Upper lobe of left lung (tissue), 6 donors: ENCODE results near the gene GALNS. TPM values are rescaled to one million over a fixed set of nuclear protein-coding genes. Genes with fewer than 3 reads are reported as not detected.

Source experiments
- ATAC-seq, 2 donors: fragments of 200-7000 bp; cut with Tn5 transposase; one replicate each; pipeline ENCODE4 v1.9.1; 2022; ENCODE audit warnings: mild to moderate bottlenecking in 2 of 2, moderate library complexity in 2 of 2; ENCODE audit not compliant: low FRiP score in 2 of 2
- DNase-seq, 2 donors: peaks; one replicate each; pipeline ENCODE4 v3.0.0-alpha.2; 2019 to 2020
- H3K27ac ChIP-seq, 4 donors: fragments of 200-600 bp; sonication (generic); one replicate each; pipeline ENCODE4 v1.5.1; 2016 to 2019
- H3K27me3 ChIP-seq, 4 donors: fragments of 200-600 bp; sonication (generic); one replicate each; pipeline ENCODE4 v1.5.1; 2017 to 2019
- H3K36me3 ChIP-seq, 4 donors: fragments of 200-600 bp; sonication (generic); one replicate each; pipeline ENCODE4 v1.5.1; 2016 to 2019
- H3K4me1 ChIP-seq, 4 donors: fragments of 200-600 bp; sonication (generic); one replicate each; pipeline ENCODE4 v1.5.1; 2018 to 2019
- H3K4me3 ChIP-seq, 4 donors: fragments of 200-600 bp; sonication (generic); one replicate each; pipeline ENCODE4 v1.5.1; 2017 to 2019; ENCODE audit warnings: mild to moderate bottlenecking in 2 of 4, moderate library complexity in 1 of 4
- H3K9me3 ChIP-seq, 4 donors: fragments of 200-600 bp; sonication (generic); one replicate each; pipeline ENCODE4 v1.5.1; 2018 to 2019
- CTCF ChIP-seq, 6 experiments: fragments of 450-650 bp in 4 of 6; fragments of 200-600 bp in 2 of 6; sonication (generic) in 2 of 6; IDR thresholded peaks; one replicate each; pipeline ENCODE4 v1.5.1; 2016 to 2019; ENCODE audit warnings: antibody characterized with exemption in 6 of 6
- EP300 ChIP-seq, 4 donors: sonication (generic); formaldehyde crosslinking; IDR thresholded peaks; one replicate each; pipeline ENCODE4 v1.5.1; 2017; ENCODE audit warnings: antibody characterized with exemption in 4 of 4, control low read depth in 2 of 4
- POLR2A ChIP-seq, 4 donors: fragments of 450-650 bp; IDR thresholded peaks; one replicate each; pipeline ENCODE4 v1.5.1; 2016 to 2017; ENCODE audit warnings: antibody characterized with exemption in 4 of 4, mild to moderate bottlenecking in 2 of 4
- POLR2AphosphoS5 ChIP-seq, 2 donors: sonication (generic); formaldehyde crosslinking; IDR thresholded peaks; one replicate each; pipeline ENCODE4 v1.5.1; 2017; ENCODE audit warnings: antibody characterized with exemption in 2 of 2
- WGBS, 2 donors: methylation state at CpG; one replicate each; pipeline ENCODE4 v1.1.5; 2017 to 2018; 5-methylcytosine and 5-hydroxymethylcytosine counted together
- total RNA-seq, 6 donors: library from RNA; depleted of rRNA in 4 of 6; stranded (reverse); fragments of >200 nt in 4 of 6; gene quantifications; one replicate each; pipeline versions ENCODE4 v1.1.0 to v1.2.1, GENCODE V29; 2016 to 2021
- donor health status: DM: no; HTN: no; CAD: no; lungs with moderate emphysema.
- donor health status: DM: no; HTN: yes; CAD: no; lungs with severe emphysema.

The GALNS gene
- total RNA-seq, 6 donors from 2014 or later: 24.8 to 140 (median 45.6) TPM

GRCh38 chr16:88839745-88840599 lies 16.8 kb downstream of the GALNS start:
- ATAC-seq (no peak), DNase-seq (peak in 1 of 2 donors; percentile 52)
- Histone ChIP-seq H3K27me3 (no peaks in the 10 kb centered on the region), H3K36me3 (peaks cover 0 to 67% (median 46%) of the 10 kb centered on the region in 4 donors), H3K27ac (peak overlapping the region in 1 of 4 donors; percentile 23), H3K9me3 (no peaks in the 10 kb centered on the region), H3K4me3 (no peak overlapping the region), H3K4me1 (no peaks in the 10 kb centered on the region)
- TF ChIP-seq POLR2AphosphoS5 (IDR thresholded peaks at IDR 0.05) (no peak), POLR2A (IDR thresholded peaks at IDR 0.05) (no peak), EP300 (IDR thresholded peaks at IDR 0.05) (no peak), CTCF (IDR thresholded peaks at IDR 0.05) (no peak)
- WGBS, 2 donors: 78 to 91% methylated on average over 18 to 23 of the region's 24 CpGs

- no peaks in the 10 kb centered on the region for H3K27me3 ChIP-seq
- H3K27ac ChIP-seq: no peak overlapping the region
- peaks cover 0 to 75% (median 51%) of the 10 kb centered on the region in 4 donors for H3K36me3 ChIP-seq
- ATAC-seq: no peak
- 87 to 97% methylated on average over 5 to 39 of the region's 39 CpGs for WGBS, 2 donors
- H3K4me3 ChIP-seq: no peak overlapping the region
- peak in 1 of 2 donors; percentile 69 for DNase-seq
- TF ChIP-seq EP300 (IDR thresholded peaks at IDR 0.05): no peak
- no peak for TF ChIP-seq CTCF (IDR thresholded peaks at IDR 0.05)
- TF ChIP-seq POLR2A (IDR thresholded peaks at IDR 0.05): no peak
- no peak for TF ChIP-seq POLR2AphosphoS5 (IDR thresholded peaks at IDR 0.05)
- no peaks in the 10 kb centered on the region for H3K9me3 ChIP-seq
- no peaks in the 10 kb centered on the region for H3K4me1 ChIP-seq
These were observed 17.7 kb downstream of the GALNS start for GRCh38 chr16:88839026-88839529.

DNA sequence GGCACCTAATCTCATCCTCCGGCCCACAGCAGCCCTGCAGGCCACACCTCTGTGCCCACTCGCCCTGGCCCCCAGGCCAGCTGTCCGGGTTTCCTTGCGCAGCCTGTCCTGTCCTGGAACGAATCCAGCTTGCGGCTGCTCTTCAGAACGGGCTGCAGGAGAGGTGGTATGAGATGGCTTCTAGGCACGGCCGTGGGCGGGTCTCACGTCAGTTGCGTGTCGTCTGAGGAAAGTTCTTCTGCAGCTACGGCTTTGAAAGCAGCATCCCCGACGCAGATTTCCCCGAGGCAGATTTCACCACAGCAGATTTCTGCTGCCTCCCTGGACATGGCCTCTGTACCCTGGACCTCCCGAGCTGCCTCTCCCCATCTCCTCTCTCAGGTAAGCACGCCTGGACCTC lies 18.2 kb downstream of the GALNS start:
- DNase-seq (peak in 1 of 2 donors; percentile 41), ATAC-seq (no peak)
- H3K27me3 ChIP-seq: no peaks in the 10 kb centered on the region
- 90 to 91% methylated on average over 7 to 19 of the region's 19 CpGs for WGBS, 2 donors
- no peak overlapping the region for H3K27ac ChIP-seq
- TF ChIP-seq POLR2A (IDR thresholded peaks at IDR 0.05) (no peak), EP300 (IDR thresholded peaks at IDR 0.05) (no peak), POLR2AphosphoS5 (IDR thresholded peaks at IDR 0.05) (no peak), CTCF (IDR thresholded peaks at IDR 0.05) (no peak)
- H3K9me3 ChIP-seq: no peaks in the 10 kb centered on the region
- H3K4me3 ChIP-seq: no peak overlapping the region
- no peaks in the 10 kb centered on the region for H3K4me1 ChIP-seq
- H3K36me3 ChIP-seq: peaks cover 0 to 74% (median 50%) of the 10 kb centered on the region in 4 donors

GRCh38 chr16:88837806-88838205 lies 18.9 kb downstream of the GALNS start:
- WGBS, 2 donors: 94 to 96% methylated on average over 12 to 20 of the region's 20 CpGs
- Histone ChIP-seq H3K27ac (no peak overlapping the region), H3K4me1 (no peaks in the 10 kb centered on the region), H3K4me3 (no peak overlapping the region), H3K9me3 (no peaks in the 10 kb centered on the region), H3K27me3 (no peaks in the 10 kb centered on the region), H3K36me3 (peaks cover 0 to 66% (median 46%) of the 10 kb centered on the region in 4 donors)
- no peak for TF ChIP-seq POLR2A (IDR thresholded peaks at IDR 0.05)
- no peak for TF ChIP-seq POLR2AphosphoS5 (IDR thresholded peaks at IDR 0.05)
- TF ChIP-seq EP300 (IDR thresholded peaks at IDR 0.05): no peak
- peak in 1 of 2 donors; percentile 66 for DNase-seq
- no peak for ATAC-seq

GRCh38 chr16:88836791-88837190 lies 20.0 kb downstream of the GALNS start:
- peak in 1 of 2 donors; percentile 51 for DNase-seq
- peaks cover 0 to 56% (median 42%) of the 10 kb centered on the region in 4 donors for H3K36me3 ChIP-seq
- H3K27me3 ChIP-seq: no peaks in the 10 kb centered on the region
- no peaks in the 10 kb centered on the region for H3K4me1 ChIP-seq
- H3K4me3 ChIP-seq: no peak overlapping the region
- no peak overlapping the region for H3K27ac ChIP-seq
- TF ChIP-seq CTCF (IDR thresholded peaks at IDR 0.05): no peak
- TF ChIP-seq EP300 (IDR thresholded peaks at IDR 0.05): no peak
- no peak for TF ChIP-seq POLR2AphosphoS5 (IDR thresholded peaks at IDR 0.05)
- no peak for TF ChIP-seq POLR2A (IDR thresholded peaks at IDR 0.05)
- no peak for ATAC-seq
- H3K9me3 ChIP-seq: no peaks in the 10 kb centered on the region
- WGBS, 2 donors: 92 to 93% methylated on average over 15 to 17 of the region's 17 CpGs
